ENCODE results near the gene TELO2. TPM values are rescaled to one million over a fixed set of nuclear protein-coding genes. Genes with fewer than 3 reads are reported as not detected.

The TELO2 gene
- total and polyA plus RNA-seq, 12 donors = 14.5 to 50.5 (median 20.8) TPM

- WGBS, 2 donors = 38 to 52% methylated on average over 44 of the region's 44 CpGs
- Histone ChIP-seq H3K27ac (peak overlapping the region; percentile 80 to 98 (median 89)), H3K27me3 (no peaks in the 10 kb centered on the region), H3K4me3 (peak overlapping the region in 2 of 10 donors; percentile 5 to 22), H3K4me1 (peaks cover 18 to 48% (median 27%) of the 10 kb centered on the region in 9 donors), H3K36me3 (peaks cover 0 to 60% (median 0%) of the 10 kb centered on the region in 9 donors), H3K9me3 (peaks cover 0 to 8% (median 4%) of the 10 kb centered on the region in 11 donors)
- TF ChIP-seq CTCF (IDR thresholded peaks at IDR 0.05) = no peak
- intact Hi-C loops (cut with DNase I) = loop anchor here in 1 of 10 donors (1.0 kb wide), 1 partner anchor 23 kb away; no protein-coding TSS in a partner anchor
- DNase-seq (peak; percentile 74 to 76), ATAC-seq (peak; percentile 84 to 95 (median 90))
Measured at GRCh38 chr16:1509307-1510221, 16.4 kb downstream of the TELO2 start.

- Histone ChIP-seq H3K27ac (peak overlapping the region; percentile 80 to 98 (median 89)), H3K36me3 (peaks cover 0 to 54% (median 0%) of the 10 kb centered on the region in 9 donors), H3K4me3 (no peak overlapping the region), H3K4me1 (peaks cover 18 to 48% (median 27%) of the 10 kb centered on the region in 9 donors), H3K9me3 (peaks cover 0 to 16% (median 7%) of the 10 kb centered on the region in 11 donors), H3K27me3 (no peaks in the 10 kb centered on the region)
- 69 to 73% methylated on average over 10 of the region's 10 CpGs for WGBS, 2 donors
- peak in 2 of 8 donors; percentile 14 to 16 for ATAC-seq
- DNase-seq = no peak
- no peak for TF ChIP-seq CTCF (IDR thresholded peaks at IDR 0.05)
- intact Hi-C loops (cut with DNase I) = loop anchor here in 1 of 10 donors (1.0 kb wide), 1 partner anchor 22 kb away; no protein-coding TSS in a partner anchor
Measured at GRCh38 chr16:1510272-1510671, 17.1 kb downstream of the TELO2 start.

GRCh38 chr16:1510941-1511351 is 17.8 kb downstream of the TELO2 start:
- H3K27me3 ChIP-seq = no peaks in the 10 kb centered on the region
- H3K4me1 ChIP-seq = peaks cover 18 to 48% (median 27%) of the 10 kb centered on the region in 9 donors
- DNase-seq = no peak
- TF ChIP-seq CTCF (IDR thresholded peaks at IDR 0.05) = no peak
- no peak for ATAC-seq
- H3K36me3 ChIP-seq = peaks cover 0 to 48% (median 0%) of the 10 kb centered on the region in 9 donors
- H3K27ac ChIP-seq = peak overlapping the region in 5 of 10 donors; percentile 83 to 96 (median 89)
- no peak overlapping the region for H3K4me3 ChIP-seq
- WGBS, 2 donors = 92 to 95% methylated on average over 26 of the region's 26 CpGs
- intact Hi-C loops (cut with DNase I) = loop anchor here in 1 of 10 donors (1.0 kb wide), 1 partner anchor 21 kb away; no protein-coding TSS in a partner anchor
- peaks cover 0 to 16% (median 7%) of the 10 kb centered on the region in 11 donors for H3K9me3 ChIP-seq
